Gastrocnemius medialis (tissue), 4 donors: ENCODE data around the gene PDZD4. TPM values are rescaled to one million over a fixed set of nuclear protein-coding genes. Genes with fewer than 3 reads are reported as not detected.

Experiments used
- ATAC-seq, 2 donors: fragments of 150-250 bp; one replicate each; pipeline ENCODE4 v1.9.1; 2016
- DNase-seq, 2 donors: peaks; one replicate each; pipeline ENCODE4 v3.0.0-alpha.2; 2019
- H3K27ac ChIP-seq, 4 donors: fragments of 200-600 bp; sonication (generic); 1 replicate in 1 of 4; 2 replicates in 3 of 4; pipeline ENCODE4 v1.5.1; 2016 to 2018; ENCODE audit warnings: mild to moderate bottlenecking in 2 of 4, moderate library complexity in 1 of 4
- H3K27me3 ChIP-seq, 3 donors: fragments of 200-600 bp; sonication (generic) in 2 of 3; 1 replicate in 1 of 3; 2 replicates in 2 of 3; pipeline versions ENCODE4 v1.5.1 to v1.6.0; 2016 to 2019; ENCODE audit warnings: mild to moderate bottlenecking in 1 of 3, moderate library complexity in 1 of 3
- H3K36me3 ChIP-seq, 2 donors: fragments of 200-600 bp; sonication (generic) in 1 of 2; one replicate each; pipeline ENCODE4 v1.5.1; 2017 to 2018
- H3K4me1 ChIP-seq, 2 donors: fragments of 200-600 bp; sonication (generic) in 1 of 2; one replicate each; pipeline ENCODE4 v1.5.1; 2016 to 2017; ENCODE audit warnings: mild to moderate bottlenecking in 2 of 2
- H3K4me3 ChIP-seq, 4 donors: fragments of 200-600 bp; sonication (generic) in 3 of 4; 1 replicate in 1 of 4; 2 replicates in 3 of 4; pipeline ENCODE4 v1.5.1; 2016 to 2019; ENCODE audit warnings: mild to moderate bottlenecking in 2 of 4
- H3K9me3 ChIP-seq, 3 donors: fragments of 200-600 bp; sonication (generic) in 2 of 3; 1 replicate in 1 of 3; 2 replicates in 2 of 3; pipeline ENCODE4 v1.5.1; 2016 to 2019
- POLR2A ChIP-seq, 2 donors: fragments of 450-650 bp; IDR thresholded peaks; one replicate each; pipeline ENCODE4 v1.6.1; 2017; ENCODE audit warnings: antibody characterized with exemption in 2 of 2, mild to moderate bottlenecking in 2 of 2, moderate library complexity in 2 of 2
- in situ Hi-C, 4 donors: fragments of 200-750 bp; cut with MboI; loops; one replicate each; pipeline versions ENCODE4 v1.15.0 to v1.8.0; 2017; ENCODE audit warnings: low sequenced_read_pairs in 4 of 4
- intact Hi-C: fragments of 100-400 bp; cut with DNase I; formaldehyde crosslinking; loops from one replicate; pipeline ENCODE4 v1.15.1; 2023; ENCODE audit warnings: low total_unique reads
- total RNA-seq, 4 donors: library from RNA; depleted of rRNA; stranded (reverse); fragments of >200 nt; gene quantifications; one replicate each; pipeline versions ENCODE4 v1.1.0 to v1.2.3, GENCODE V29; 2016
- TF ChIP-seq, protein P1 (sequence below), 5 experiments: fragments of 450-650 bp in 3 of 5; fragments of 200-600 bp in 2 of 5; sonication (generic) in 2 of 5; IDR thresholded peaks in 4 of 5; conservative IDR thresholded peaks in 1 of 5; 1 replicate in 4 of 5; 2 replicates in 1 of 5; pipeline ENCODE4 v1.5.1; 2016 to 2019; ENCODE audit warnings: antibody characterized with exemption in 5 of 5, mild to moderate bottlenecking in 3 of 5, moderate library complexity in 3 of 5

Gene PDZD4
- total RNA-seq, 4 donors from 2014 or later = 0.59 to 2.2 (median 1.4) TPM

DNA sequence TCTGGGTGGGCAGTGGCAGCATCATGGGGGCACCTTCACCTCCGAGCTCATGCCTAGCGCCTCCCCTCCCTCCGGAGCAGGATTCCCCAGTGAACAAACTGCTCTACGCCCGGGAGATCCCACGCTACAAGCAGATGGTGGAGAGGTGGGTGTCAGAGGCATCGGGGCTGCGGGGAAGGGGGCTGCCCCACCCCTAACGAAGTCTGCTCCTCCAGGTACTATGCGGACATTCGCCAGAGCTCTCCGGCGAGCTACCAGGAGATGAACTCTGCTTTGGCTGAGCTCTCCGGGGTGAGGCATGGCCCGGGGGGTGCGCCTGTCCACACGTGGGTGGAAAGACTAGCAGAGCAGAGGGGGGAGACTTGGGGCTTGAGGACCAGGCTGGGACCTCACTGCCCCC is 52.2 kb downstream of the PDZD4 start:
- Histone ChIP-seq H3K27ac (no peak overlapping the region), H3K36me3 (no peaks in the 10 kb centered on the region), H3K27me3 (no peaks in the 10 kb centered on the region), H3K4me3 (no peak overlapping the region), H3K9me3 (no peaks in the 10 kb centered on the region), H3K4me1 (peaks cover 0 to 28% of the 10 kb centered on the region in 2 donors)
- intact Hi-C loops (no loop called here), in situ Hi-C loops (loop anchor here in 3 of 4 donors (25.0 kb wide), 2 partner anchors 159 to 184 kb away; partner anchors contain the start of genes HCFC1 (in 2 of the 3), TMEM187 (in 2 of the 3), ARHGAP4 (in 1 of the 3) and NAA10 (in 1 of the 3))
- ATAC-seq (no peak), DNase-seq (no peak)
- TF ChIP-seq, protein P1, sequence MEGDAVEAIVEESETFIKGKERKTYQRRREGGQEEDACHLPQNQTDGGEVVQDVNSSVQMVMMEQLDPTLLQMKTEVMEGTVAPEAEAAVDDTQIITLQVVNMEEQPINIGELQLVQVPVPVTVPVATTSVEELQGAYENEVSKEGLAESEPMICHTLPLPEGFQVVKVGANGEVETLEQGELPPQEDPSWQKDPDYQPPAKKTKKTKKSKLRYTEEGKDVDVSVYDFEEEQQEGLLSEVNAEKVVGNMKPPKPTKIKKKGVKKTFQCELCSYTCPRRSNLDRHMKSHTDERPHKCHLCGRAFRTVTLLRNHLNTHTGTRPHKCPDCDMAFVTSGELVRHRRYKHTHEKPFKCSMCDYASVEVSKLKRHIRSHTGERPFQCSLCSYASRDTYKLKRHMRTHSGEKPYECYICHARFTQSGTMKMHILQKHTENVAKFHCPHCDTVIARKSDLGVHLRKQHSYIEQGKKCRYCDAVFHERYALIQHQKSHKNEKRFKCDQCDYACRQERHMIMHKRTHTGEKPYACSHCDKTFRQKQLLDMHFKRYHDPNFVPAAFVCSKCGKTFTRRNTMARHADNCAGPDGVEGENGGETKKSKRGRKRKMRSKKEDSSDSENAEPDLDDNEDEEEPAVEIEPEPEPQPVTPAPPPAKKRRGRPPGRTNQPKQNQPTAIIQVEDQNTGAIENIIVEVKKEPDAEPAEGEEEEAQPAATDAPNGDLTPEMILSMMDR (IDR thresholded peaks at IDR 0.05 in 4 of 5, conservative IDR thresholded peaks at IDR 0.05 in 1 of 5) = no peak
- no peak for TF ChIP-seq POLR2A (IDR thresholded peaks at IDR 0.05)

DNA sequence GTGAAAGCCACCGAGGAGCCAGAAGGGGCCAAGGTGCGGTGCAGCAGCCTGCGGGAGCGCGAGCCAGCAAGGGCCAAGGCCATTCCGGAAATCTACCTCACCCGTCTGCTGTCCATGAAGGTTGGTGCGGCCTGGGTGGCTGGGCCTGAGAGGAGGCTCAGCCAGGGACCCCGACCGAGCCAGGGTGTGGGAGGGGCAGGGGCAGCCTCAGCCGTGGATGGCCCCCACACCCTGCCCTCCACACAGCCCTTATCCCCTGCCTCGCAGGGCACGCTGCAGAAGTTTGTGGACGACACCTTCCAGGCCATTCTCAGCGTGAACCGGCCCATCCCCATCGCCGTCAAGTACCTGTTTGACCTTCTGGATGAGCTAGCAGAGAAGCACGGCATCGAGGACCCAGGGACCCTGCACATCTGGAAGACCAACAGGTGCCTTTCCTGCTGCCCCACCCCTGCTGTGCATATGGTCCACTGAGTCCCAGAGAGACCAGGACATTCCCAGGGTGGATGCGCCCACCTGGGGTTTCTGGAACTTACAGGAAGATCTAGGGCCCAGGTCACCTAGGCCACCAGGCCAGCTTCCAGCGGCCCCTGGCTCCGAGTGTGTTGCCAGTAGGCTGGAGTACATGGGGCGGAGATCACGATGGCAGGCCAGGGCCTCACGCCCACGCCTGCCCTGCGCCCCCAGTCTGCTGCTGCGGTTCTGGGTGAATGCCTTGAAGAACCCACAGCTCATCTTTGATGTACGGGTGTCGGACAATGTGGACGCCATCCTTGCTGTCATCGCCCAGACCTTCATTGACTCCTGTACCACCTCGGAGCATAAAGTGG is 52.9 kb downstream of the PDZD4 start:
- no peaks in the 10 kb centered on the region for H3K9me3 ChIP-seq
- TF ChIP-seq, protein P1 (IDR thresholded peaks at IDR 0.05 in 4 of 5, conservative IDR thresholded peaks at IDR 0.05 in 1 of 5) = no peak
- TF ChIP-seq POLR2A (IDR thresholded peaks at IDR 0.05) = no peak
- no peak overlapping the region for H3K27ac ChIP-seq
- DNase-seq = peak in 1 of 2 donors; percentile 3
- no peak overlapping the region for H3K4me3 ChIP-seq
- intact Hi-C loops (no loop called here), in situ Hi-C loops (loop anchor here in 3 of 4 donors (25.0 kb wide), 2 partner anchors 160 to 185 kb away; partner anchors contain the start of genes HCFC1 (in 2 of the 3), TMEM187 (in 2 of the 3), ARHGAP4 (in 1 of the 3) and NAA10 (in 1 of the 3))
- no peak for ATAC-seq
- H3K27me3 ChIP-seq = no peaks in the 10 kb centered on the region
- peaks cover 0 to 21% of the 10 kb centered on the region in 2 donors for H3K4me1 ChIP-seq
- no peaks in the 10 kb centered on the region for H3K36me3 ChIP-seq

DNA sequence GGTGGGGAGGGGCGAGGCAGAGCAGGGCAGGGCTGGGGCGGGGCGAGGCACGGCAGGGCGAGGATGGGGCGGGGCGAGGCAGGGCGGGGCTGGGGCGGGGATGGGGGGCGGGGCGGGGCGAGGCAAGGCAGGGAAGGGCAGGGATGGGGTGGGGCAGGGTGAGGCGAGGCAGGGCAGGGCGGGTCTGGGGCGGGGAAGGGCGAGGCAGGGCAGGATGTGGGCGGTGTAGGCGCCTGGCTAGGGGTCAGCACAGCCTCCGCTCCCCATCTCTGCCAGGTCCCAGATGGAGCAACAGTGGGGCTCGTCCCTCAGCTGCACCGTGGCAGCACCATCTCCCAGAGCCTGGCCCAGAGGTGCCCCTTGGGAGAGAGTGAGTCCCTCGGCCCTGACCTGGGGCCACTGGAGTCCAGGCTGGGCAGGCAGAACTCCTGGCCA is 53.7 kb downstream of the PDZD4 start:
- no peak for TF ChIP-seq POLR2A (IDR thresholded peaks at IDR 0.05)
- TF ChIP-seq, protein P1 (IDR thresholded peaks at IDR 0.05 in 4 of 5, conservative IDR thresholded peaks at IDR 0.05 in 1 of 5) = no peak
- in situ Hi-C loops (loop anchor here in 3 of 4 donors (25.0 kb wide), 2 partner anchors 161 to 186 kb away; partner anchors contain the start of genes HCFC1 (in 2 of the 3), TMEM187 (in 2 of the 3), ARHGAP4 (in 1 of the 3) and NAA10 (in 1 of the 3)), intact Hi-C loops (no loop called here)
- DNase-seq (peak in 1 of 2 donors; percentile 11), ATAC-seq (no peak)
- no peak overlapping the region for H3K4me3 ChIP-seq
- no peaks in the 10 kb centered on the region for H3K36me3 ChIP-seq
- no peaks in the 10 kb centered on the region for H3K27me3 ChIP-seq
- no peaks in the 10 kb centered on the region for H3K9me3 ChIP-seq
- peaks cover 0 to 12% of the 10 kb centered on the region in 2 donors for H3K4me1 ChIP-seq
- H3K27ac ChIP-seq = no peak overlapping the region

DNA sequence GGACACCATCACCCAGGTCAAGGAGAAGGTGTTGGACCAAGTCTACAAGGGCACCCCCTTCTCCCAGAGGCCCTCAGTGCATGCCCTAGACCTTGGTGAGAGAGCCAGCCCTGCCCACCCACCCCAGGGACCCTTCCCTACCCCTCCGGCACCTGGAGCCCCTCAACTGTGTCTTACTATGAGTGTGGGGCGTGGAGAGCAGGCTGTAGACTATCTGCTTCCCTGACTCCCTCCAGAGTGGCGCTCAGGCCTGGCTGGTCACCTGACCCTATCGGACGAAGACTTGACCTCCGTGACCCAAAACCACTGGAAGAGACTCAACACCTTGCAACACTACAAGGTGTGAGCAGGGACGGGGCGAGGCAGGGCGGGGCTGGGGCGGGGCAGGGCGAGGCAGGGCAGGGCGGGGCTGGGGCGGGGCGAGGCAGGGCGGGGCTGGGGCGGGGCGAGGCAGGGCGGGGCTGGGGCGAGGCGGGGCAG is 54.2 kb downstream of the PDZD4 start:
- Histone ChIP-seq H3K27me3 (no peaks in the 10 kb centered on the region), H3K36me3 (no peaks in the 10 kb centered on the region), H3K27ac (no peak overlapping the region), H3K4me3 (no peak overlapping the region), H3K9me3 (no peaks in the 10 kb centered on the region), H3K4me1 (peaks cover 0 to 7% of the 10 kb centered on the region in 2 donors)
- in situ Hi-C loops = loop anchor here in 3 of 4 donors (25.0 kb wide), 2 partner anchors 161 to 186 kb away; partner anchors contain the start of genes HCFC1 (in 2 of the 3), TMEM187 (in 2 of the 3), ARHGAP4 (in 1 of the 3) and NAA10 (in 1 of the 3)
- DNase-seq (peak in 1 of 2 donors; percentile 9), ATAC-seq (no peak)
- TF ChIP-seq, protein P1 (IDR thresholded peaks at IDR 0.05 in 4 of 5, conservative IDR thresholded peaks at IDR 0.05 in 1 of 5) = no peak
- no peak for TF ChIP-seq POLR2A (IDR thresholded peaks at IDR 0.05)
- intact Hi-C loops = no loop called here
